ENCODE data around the gene EPB41L2.

The EPB41L2 gene

GRCh38 chr6:130908188-130908587 lies 154.9 kb downstream of the EPB41L2 start:
- no peak for DNase-seq (ENCODE audit: low spot score)

- no peak for DNase-seq (ENCODE audit: low spot score)
Observed at GRCh38 chr6:130907687-130908086, 155.4 kb downstream of the EPB41L2 start.

GRCh38 chr6:130906736-130907381 lies 156.2 kb downstream of the EPB41L2 start:
- DNase-seq (ENCODE audit: low spot score): peak; percentile 59

- no peak for DNase-seq (ENCODE audit: low spot score)
Observed at GRCh38 chr6:130903602-130904001, 159.4 kb downstream of the EPB41L2 start.

GRCh38 chr6:130903007-130903406 lies 160.0 kb downstream of the EPB41L2 start:
- DNase-seq (ENCODE audit: low spot score): no peak

- peak; percentile 71 for DNase-seq (ENCODE audit: low spot score)
Observed at GRCh38 chr6:130900913-130901312, 162.1 kb downstream of the EPB41L2 start.

GRCh38 chr6:130896249-130896648 lies 166.8 kb downstream of the EPB41L2 start:
- DNase-seq (ENCODE audit: low spot score): no peak

- no peak for DNase-seq (ENCODE audit: low spot score)
Observed at GRCh38 chr6:130895516-130895915, 167.5 kb downstream of the EPB41L2 start.

- no peak for DNase-seq (ENCODE audit: low spot score)
Observed at GRCh38 chr6:130893766-130894165, 169.3 kb downstream of the EPB41L2 start.

GRCh38 chr6:130893277-130893676 lies 169.8 kb downstream of the EPB41L2 start:
- DNase-seq (ENCODE audit: low spot score): no peak

- DNase-seq (ENCODE audit: low spot score): no peak
Observed at GRCh38 chr6:130890521-130890971, 172.5 kb downstream of the EPB41L2 start.

- DNase-seq (ENCODE audit: low spot score): no peak
Observed at GRCh38 chr6:130889423-130889822, 173.6 kb downstream of the EPB41L2 start.

- DNase-seq (ENCODE audit: low spot score): no peak
Observed at GRCh38 chr6:130888246-130888645, 174.8 kb downstream of the EPB41L2 start.

GRCh38 chr6:130886966-130887365 lies 176.1 kb downstream of the EPB41L2 start:
- no peak for DNase-seq (ENCODE audit: low spot score)

- DNase-seq (ENCODE audit: low spot score): peak; percentile 67
Observed at GRCh38 chr6:130885392-130886192, 177.5 kb downstream of the EPB41L2 start.

GRCh38 chr6:130882370-130882769 lies 180.7 kb downstream of the EPB41L2 start:
- no peak for DNase-seq (ENCODE audit: low spot score)

- no peak for DNase-seq (ENCODE audit: low spot score)
Observed at GRCh38 chr6:130879826-130880225, 183.2 kb downstream of the EPB41L2 start.

GRCh38 chr6:130873746-130874145 lies 189.3 kb downstream of the EPB41L2 start:
- DNase-seq (ENCODE audit: low spot score): no peak

GRCh38 chr6:130872250-130873095 lies 190.6 kb downstream of the EPB41L2 start:
- peak; percentile 67 for DNase-seq (ENCODE audit: low spot score)

- no peak for DNase-seq (ENCODE audit: low spot score)
Observed at GRCh38 chr6:130870179-130870880, 192.7 kb downstream of the EPB41L2 start.

- no peak for DNase-seq (ENCODE audit: low spot score)
Observed at GRCh38 chr6:130869681-130870080, 193.4 kb downstream of the EPB41L2 start.

- no peak for DNase-seq (ENCODE audit: low spot score)
Observed at GRCh38 chr6:130865793-130866192, 197.3 kb downstream of the EPB41L2 start.
